CD4-positive, alpha-beta T cell treated with Interferon alpha-2 for 1 hour (primary cell): ENCODE results near the gene RABGAP1L.
"Not testable (repeated sequence)": the region's sequence is repeated elsewhere in the genome, so short reads cannot be mapped to it uniquely, and the experiment has no call there.

Experiments used
- DNase-seq, 2 donors: peaks; one replicate each; pipeline ENCODE4 v3.0.0-alpha.2; 2020 to 2022

The RABGAP1L gene

DNA sequence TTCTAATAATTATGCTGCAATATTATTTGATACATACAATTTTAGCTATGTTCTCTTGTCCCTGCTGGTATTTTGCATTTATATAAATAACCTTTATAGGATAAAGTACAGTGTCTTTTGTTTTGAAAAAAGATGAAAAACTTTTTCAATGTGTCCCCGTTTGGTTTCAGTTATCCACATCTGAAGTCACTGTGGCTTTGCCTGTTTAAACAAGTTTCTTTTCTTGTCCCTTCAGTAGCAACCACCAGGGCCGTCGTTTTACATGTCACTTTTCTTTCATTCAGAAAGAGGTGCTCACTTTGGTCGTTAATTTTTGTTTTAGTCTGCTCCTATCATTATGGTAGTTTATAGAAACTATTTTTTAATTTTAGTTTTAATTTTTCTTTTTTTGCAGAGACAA, 41.4 kb downstream of the RABGAP1L start:
- DNase-seq = no peak

DNA sequence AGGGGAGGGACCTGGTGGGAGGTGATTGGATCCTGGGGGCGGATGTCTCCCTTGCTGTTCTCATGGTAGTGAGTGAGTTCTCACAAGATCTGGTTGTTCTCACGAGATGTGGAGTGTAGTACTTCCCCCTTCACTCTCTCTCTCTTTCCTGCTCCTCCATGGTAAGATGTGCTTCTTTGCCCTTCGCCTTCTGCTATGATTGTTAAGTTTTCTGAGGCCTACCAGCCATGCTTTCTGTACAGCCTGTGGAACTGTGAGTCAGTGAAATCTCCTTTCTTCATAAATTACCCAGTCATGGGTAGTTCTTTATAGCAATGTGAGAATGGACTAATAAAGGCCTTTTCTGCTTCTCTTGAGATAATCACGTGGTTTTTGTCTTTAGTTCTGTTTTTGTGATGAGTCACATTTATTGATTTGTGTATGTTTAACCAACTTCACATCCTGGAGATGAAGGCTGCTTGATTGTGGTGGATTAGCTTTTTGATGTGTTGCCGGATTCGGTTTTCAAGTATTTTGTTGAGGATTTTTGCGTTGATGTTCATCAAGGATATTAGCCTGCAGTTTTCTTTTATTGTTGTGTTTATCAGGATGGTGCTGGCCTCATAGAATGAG, 45.5 kb downstream of the RABGAP1L start:
- DNase-seq = peak in 1 of 2 donors; percentile 51

DNA sequence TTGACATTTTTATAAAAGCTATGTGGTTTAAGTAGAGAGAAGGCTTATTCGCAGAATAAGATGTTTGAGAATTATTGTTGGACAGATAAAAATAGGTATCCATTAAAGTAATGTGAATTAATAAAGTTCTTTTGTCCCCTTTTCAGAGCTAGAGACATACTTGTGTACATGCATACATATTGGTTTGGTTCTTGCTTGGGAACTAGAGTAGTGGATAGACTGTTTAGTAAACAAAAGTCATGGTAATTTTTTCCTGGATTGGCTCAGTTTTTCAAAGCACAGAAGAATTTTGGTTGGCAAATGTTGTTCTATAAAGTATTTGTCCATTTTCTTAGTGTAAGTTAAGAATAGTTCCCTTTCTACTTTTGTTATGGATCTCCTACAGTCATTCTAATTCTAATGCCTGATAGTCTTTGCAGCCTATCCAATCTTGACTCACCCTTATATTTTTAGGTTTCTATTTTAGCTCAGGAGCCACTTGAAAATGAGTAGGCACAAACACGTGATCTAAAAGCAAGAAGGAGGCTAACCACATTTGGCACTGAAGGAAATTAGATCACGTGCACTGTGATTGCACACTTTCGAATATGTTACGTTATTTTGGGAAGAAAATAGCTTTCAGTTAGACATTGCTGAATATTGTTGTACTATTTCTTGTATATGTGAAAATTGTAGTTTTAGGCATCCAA, 47.0 kb downstream of the RABGAP1L start:
- DNase-seq = peak in 1 of 2 donors; percentile 47

GRCh38 chr1:174209347-174210187, 50.2 kb downstream of the RABGAP1L start:
- DNase-seq = no peak

- DNase-seq = no peak
These were observed 52.2 kb downstream of the RABGAP1L start for GRCh38 chr1:174211486-174211885.

DNA sequence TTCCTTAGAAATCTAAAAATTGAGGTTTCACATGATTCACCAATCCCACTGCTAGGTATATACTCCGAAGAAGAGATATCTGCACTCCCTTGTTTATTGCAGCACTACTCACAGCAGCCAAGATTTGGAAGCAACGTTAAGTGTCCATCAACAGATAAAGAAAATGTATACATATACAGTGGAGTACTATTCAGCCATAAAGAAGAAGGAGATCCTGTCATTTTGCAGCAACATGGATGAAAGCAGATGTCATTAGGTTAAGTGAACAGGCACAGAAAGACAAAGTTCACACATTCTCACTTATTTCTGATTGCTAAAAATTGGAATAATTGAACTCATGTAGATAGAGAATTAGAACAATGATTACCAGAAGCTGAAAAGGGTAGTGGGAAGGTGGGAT, 56.4 kb downstream of the RABGAP1L start:
- no peak for DNase-seq

- DNase-seq = no peak
These were observed 57.9 kb downstream of the RABGAP1L start for GRCh38 chr1:174217248-174217647.

- DNase-seq = peak in 1 of 2 donors; percentile 60
These were observed 58.7 kb downstream of the RABGAP1L start for GRCh38 chr1:174217787-174218574.

DNA sequence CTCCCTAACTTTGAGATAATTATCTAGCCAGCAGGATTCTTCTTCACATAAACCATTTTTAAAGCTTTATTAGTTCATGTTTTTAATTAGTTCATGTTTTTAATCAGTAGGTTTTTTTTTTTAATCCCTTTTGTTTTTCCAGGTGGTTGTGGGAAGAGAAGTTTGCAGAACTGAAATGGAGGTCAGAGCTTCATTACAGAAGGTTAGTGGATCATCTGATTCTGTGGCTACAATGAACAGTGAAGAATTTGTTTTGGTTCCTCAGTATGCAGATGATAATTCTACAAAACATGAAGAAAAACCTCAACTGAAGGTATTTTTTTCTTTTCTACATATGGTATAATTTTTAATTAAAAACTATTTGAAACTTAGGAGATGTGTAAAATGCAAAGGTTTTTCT, 59.7 kb downstream of the RABGAP1L start:
- no peak for DNase-seq

- DNase-seq = no peak
These were observed 60.5 kb downstream of the RABGAP1L start for GRCh38 chr1:174219606-174220370.

GRCh38 chr1:174221681-174222080, 62.4 kb downstream of the RABGAP1L start:
- no peak for DNase-seq

GRCh38 chr1:174222166-174222949, 63.0 kb downstream of the RABGAP1L start:
- no peak for DNase-seq

- DNase-seq = no peak
These were observed 65.3 kb downstream of the RABGAP1L start for GRCh38 chr1:174224641-174225040.

- DNase-seq = no peak
These were observed 66.3 kb downstream of the RABGAP1L start for GRCh38 chr1:174225499-174226204.

- DNase-seq = no peak
These were observed 71.1 kb downstream of the RABGAP1L start for GRCh38 chr1:174230399-174230798.

GRCh38 chr1:174232761-174233160, 73.4 kb downstream of the RABGAP1L start:
- DNase-seq = no peak

- DNase-seq = not testable (repeated sequence)
These were observed 79.7 kb downstream of the RABGAP1L start for GRCh38 chr1:174238845-174239501.

DNA sequence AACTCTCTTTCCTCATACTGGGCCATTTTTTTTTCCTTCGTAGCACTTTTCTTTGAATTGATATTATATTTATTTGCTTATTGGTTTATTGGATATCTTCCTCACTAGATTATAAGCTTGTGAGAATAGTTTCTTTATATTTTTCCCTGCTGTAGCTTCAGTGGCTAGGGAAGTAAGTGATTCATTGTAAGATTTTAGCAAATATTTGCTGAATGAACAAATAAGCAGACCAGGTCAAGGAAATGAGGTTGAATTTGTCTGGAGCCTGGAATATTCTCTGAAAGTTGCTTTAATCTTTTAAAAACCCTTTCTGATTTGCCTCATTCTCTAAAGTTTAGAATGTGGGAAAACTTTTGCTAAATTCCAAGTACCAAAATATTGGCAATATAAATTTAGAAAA, 80.2 kb downstream of the RABGAP1L start:
- DNase-seq = no peak

DNA sequence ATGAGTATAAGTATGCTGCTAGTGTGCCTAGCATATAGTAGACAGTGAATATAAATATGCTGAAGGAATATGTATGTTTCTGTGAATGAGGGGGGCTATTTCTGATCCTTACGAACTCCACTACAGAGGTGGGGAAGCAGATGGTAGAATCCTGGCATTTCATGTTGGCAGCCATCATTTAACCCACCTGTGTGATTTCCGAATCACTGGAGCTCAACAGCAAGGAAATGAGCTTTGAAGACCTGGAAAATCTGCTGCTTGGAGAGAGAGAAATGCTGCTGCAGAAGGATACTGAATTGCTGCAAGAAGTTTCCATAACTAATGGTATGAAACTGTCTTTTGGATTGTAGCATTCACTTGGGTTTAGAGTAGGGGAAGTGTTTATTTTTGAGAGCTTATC, 83.5 kb downstream of the RABGAP1L start:
- no peak for DNase-seq

- no peak for DNase-seq
These were observed 84.2 kb downstream of the RABGAP1L start for GRCh38 chr1:174243451-174244000.
